ENCODE data around the gene IFT172.

The IFT172 gene

GRCh38 chr2:27461118-27461517 lies 28.4 kb downstream of the IFT172 start:
- TF ChIP-seq EZH2phosphoT487 (IDR thresholded peaks at IDR 0.05; ENCODE audit: borderline replicate concordance, low read length) (no peak), CTCF (IDR thresholded peaks at IDR 0.05; ENCODE audit: low read depth, low read length, poor library complexity, severe bottlenecking) (no peak)
- Histone ChIP-seq H3K36me3 (ENCODE audit: control insufficient read depth, low read length) (no peaks in the 10 kb centered on the region), H3K27ac (ENCODE audit: low read depth, low read length) (no peak overlapping the region), H3K9me3 (ENCODE audit: control insufficient read depth, insufficient read depth, low read length) (no peaks in the 10 kb centered on the region), H3K4me3 (ENCODE audit: low read length) (no peak overlapping the region), H3K4me1 (ENCODE audit: control insufficient read depth, low read length) (no peaks in the 10 kb centered on the region), H3K9me2 (replicated peaks; ENCODE audit: control insufficient read depth, low read length) (no peaks in the 10 kb centered on the region), H3K79me2 (ENCODE audit: control insufficient read depth, low read length) (no peaks in the 10 kb centered on the region), H3K4me2 (ENCODE audit: low read length) (no peak overlapping the region), H3F3A (ENCODE audit: control insufficient read depth, insufficient read depth) (no peaks in the 10 kb centered on the region), H3K27me3 (ENCODE audit: control insufficient read depth, low read length) (no peaks in the 10 kb centered on the region), H4K20me1 (ENCODE audit: control insufficient read depth, insufficient read depth, low read depth, low read length) (no peaks in the 10 kb centered on the region)

- no peaks in the 10 kb centered on the region for H3K9me3 ChIP-seq (ENCODE audit: control insufficient read depth, insufficient read depth, low read length)
- H3K4me3 ChIP-seq (ENCODE audit: low read length) = no peak overlapping the region
- H3F3A ChIP-seq (ENCODE audit: control insufficient read depth, insufficient read depth) = no peaks in the 10 kb centered on the region
- no peaks in the 10 kb centered on the region for H3K4me1 ChIP-seq (ENCODE audit: control insufficient read depth, low read length)
- no peaks in the 10 kb centered on the region for H3K27me3 ChIP-seq (ENCODE audit: control insufficient read depth, low read length)
- no peaks in the 10 kb centered on the region for H3K79me2 ChIP-seq (ENCODE audit: control insufficient read depth, low read length)
- H3K4me2 ChIP-seq (ENCODE audit: low read length) = no peak overlapping the region
- H3K36me3 ChIP-seq (ENCODE audit: control insufficient read depth, low read length) = no peaks in the 10 kb centered on the region
- H4K20me1 ChIP-seq (ENCODE audit: control insufficient read depth, insufficient read depth, low read depth, low read length) = no peaks in the 10 kb centered on the region
- no peak overlapping the region for H3K27ac ChIP-seq (ENCODE audit: low read depth, low read length)
- TF ChIP-seq CTCF (IDR thresholded peaks at IDR 0.05; ENCODE audit: low read depth, low read length, poor library complexity, severe bottlenecking) = no peak
- no peak for TF ChIP-seq EZH2phosphoT487 (IDR thresholded peaks at IDR 0.05; ENCODE audit: borderline replicate concordance, low read length)
- no peaks in the 10 kb centered on the region for H3K9me2 ChIP-seq (replicated peaks; ENCODE audit: control insufficient read depth, low read length)
Measured at GRCh38 chr2:27453968-27454367, 35.6 kb downstream of the IFT172 start.

GRCh38 chr2:27451095-27451494 lies 38.4 kb downstream of the IFT172 start:
- Histone ChIP-seq H3K36me3 (ENCODE audit: control insufficient read depth, low read length) (no peaks in the 10 kb centered on the region), H3K4me1 (ENCODE audit: control insufficient read depth, low read length) (no peaks in the 10 kb centered on the region), H4K20me1 (ENCODE audit: control insufficient read depth, insufficient read depth, low read depth, low read length) (no peaks in the 10 kb centered on the region), H3K9me2 (replicated peaks; ENCODE audit: control insufficient read depth, low read length) (no peaks in the 10 kb centered on the region), H3K27me3 (ENCODE audit: control insufficient read depth, low read length) (no peaks in the 10 kb centered on the region), H3F3A (ENCODE audit: control insufficient read depth, insufficient read depth) (no peaks in the 10 kb centered on the region), H3K4me2 (ENCODE audit: low read length) (no peak overlapping the region), H3K79me2 (ENCODE audit: control insufficient read depth, low read length) (no peaks in the 10 kb centered on the region), H3K4me3 (ENCODE audit: low read length) (no peak overlapping the region), H3K9me3 (ENCODE audit: control insufficient read depth, insufficient read depth, low read length) (no peaks in the 10 kb centered on the region), H3K27ac (ENCODE audit: low read depth, low read length) (no peak overlapping the region)
- TF ChIP-seq EZH2phosphoT487 (IDR thresholded peaks at IDR 0.05; ENCODE audit: borderline replicate concordance, low read length) (no peak), CTCF (IDR thresholded peaks at IDR 0.05; ENCODE audit: low read depth, low read length, poor library complexity, severe bottlenecking) (no peak)

- Histone ChIP-seq H3K36me3 (ENCODE audit: control insufficient read depth, low read length) (no peaks in the 10 kb centered on the region), H3K4me1 (ENCODE audit: control insufficient read depth, low read length) (no peaks in the 10 kb centered on the region), H3F3A (ENCODE audit: control insufficient read depth, insufficient read depth) (no peaks in the 10 kb centered on the region), H3K4me3 (ENCODE audit: low read length) (no peak overlapping the region), H3K27ac (ENCODE audit: low read depth, low read length) (no peak overlapping the region), H3K9me2 (replicated peaks; ENCODE audit: control insufficient read depth, low read length) (no peaks in the 10 kb centered on the region), H3K4me2 (ENCODE audit: low read length) (no peak overlapping the region), H3K27me3 (ENCODE audit: control insufficient read depth, low read length) (no peaks in the 10 kb centered on the region), H3K9me3 (ENCODE audit: control insufficient read depth, insufficient read depth, low read length) (no peaks in the 10 kb centered on the region), H4K20me1 (ENCODE audit: control insufficient read depth, insufficient read depth, low read depth, low read length) (no peaks in the 10 kb centered on the region), H3K79me2 (ENCODE audit: control insufficient read depth, low read length) (no peaks in the 10 kb centered on the region)
- TF ChIP-seq EZH2phosphoT487 (IDR thresholded peaks at IDR 0.05; ENCODE audit: borderline replicate concordance, low read length) = no peak
- no peak for TF ChIP-seq CTCF (IDR thresholded peaks at IDR 0.05; ENCODE audit: low read depth, low read length, poor library complexity, severe bottlenecking)
Measured at GRCh38 chr2:27448381-27448780, 41.2 kb downstream of the IFT172 start.

All from DOHH2 (cell line).